Endothelial cell of umbilical vein (primary cell): ENCODE measurements around the gene GRID1. TPM values are rescaled to one million over a fixed set of nuclear protein-coding genes. Genes with fewer than 3 reads are reported as not detected.

Experiments used
- BruUV-seq: library from RNA; stranded (reverse); fragments of 400-500 nt; replicated peaks from 2 replicates; lab custom pipeline; 2021; lab: Mats Ljungman, UMichigan
- CTCF ChIA-PET: fragments of 300-600, 350-600 bp; sonication (Branson Sonifier 250); formaldehyde crosslinking; loops from one replicate; lab custom pipeline; 2021; ENCODE audit warnings: antibody characterized with exemption, inconsistent platforms; lab: Charles Lee
- POLR2A ChIA-PET: fragments of 300-600, 350-600 bp; sonication (Branson Sonifier 250); formaldehyde crosslinking; loops from one replicate; lab custom pipeline; 2021; ENCODE audit warnings: antibody characterized with exemption, inconsistent platforms; lab: Charles Lee
- DNase-seq: peaks from one replicate; pipeline ENCODE4 v3.0.0-alpha.2; 2011; ENCODE audit warnings: low read depth, low spot score
- FAIRE-seq: peaks from 2 replicates; lab custom pipeline; 2011; peaks lifted over from hg19 to GRCh38; lab: Jason Lieb, UNC
- H2AFZ ChIP-seq: 2 replicates; pipeline ENCODE4 v1.6.0; 2012; ENCODE audit warnings: low read depth, low read length, control low read depth, inconsistent platforms
- H3K27ac ChIP-seq: 2 replicates; pipeline ENCODE4 v1.5.1; 2011; ENCODE audit warnings: low read depth, mild to moderate bottlenecking, control low read depth, low read length, moderate library complexity; ENCODE audit not compliant: insufficient read depth
- H3K27me3 ChIP-seq, 2 experiments: 2 replicates each; pipeline versions ENCODE4 v1.6.0 to v1.6.1; 2011; ENCODE audit warnings: low read length in 2 of 2, mixed read lengths in 1 of 2; ENCODE audit not compliant: control insufficient read depth in 2 of 2, insufficient read depth in 2 of 2
- H3K36me3 ChIP-seq, 2 experiments: 2 replicates in 1 of 2; 3 replicates in 1 of 2; pipeline ENCODE4 v1.5.1; 2011; ENCODE audit warnings: low read length in 2 of 2, mild to moderate bottlenecking in 1 of 2, moderate library complexity in 1 of 2; ENCODE audit not compliant: control insufficient read depth in 2 of 2, insufficient read depth in 2 of 2; ENCODE audit errors: extremely low read depth in 1 of 2
- H3K4me1 ChIP-seq: 3 replicates; pipeline ENCODE4 v1.5.1; 2011; ENCODE audit warnings: mild to moderate bottlenecking, low read length; ENCODE audit not compliant: control insufficient read depth, insufficient read depth; ENCODE audit errors: extremely low read depth
- H3K4me2 ChIP-seq: 2 replicates; pipeline ENCODE4 v1.6.1; 2011; ENCODE audit warnings: low read length, control low read depth, mixed read lengths; ENCODE audit not compliant: insufficient read depth
- H3K4me3 ChIP-seq, 3 experiments: fragments of 200-600 bp in 1 of 3; sonication (generic), shearing (Covaris generic) in 1 of 3; replicated peaks in 1 of 3; 2 replicates each; pipeline ENCODE4 v1.5.1; 2011 to 2016; ENCODE audit warnings: control low read depth in 3 of 3, low read length in 3 of 3, mild to moderate bottlenecking in 2 of 3, inconsistent platforms in 1 of 3, low read depth in 1 of 3, moderate library complexity in 1 of 3; ENCODE audit not compliant: insufficient read depth in 1 of 3
- H3K79me2 ChIP-seq: 2 replicates; pipeline ENCODE4 v1.6.0; 2012; ENCODE audit warnings: low read length, inconsistent platforms; ENCODE audit not compliant: control insufficient read depth, insufficient read depth
- H3K9ac ChIP-seq: replicated peaks from 2 replicates; pipeline ENCODE3; 2011; ENCODE audit warnings: low read length, control low read depth; ENCODE audit not compliant: insufficient read depth; ENCODE audit errors: extremely low read depth
- H3K9me1 ChIP-seq: replicated peaks from 3 replicates; pipeline ENCODE4 v1.6.0; 2011; ENCODE audit warnings: mild to moderate bottlenecking, low read length; ENCODE audit not compliant: control insufficient read depth, insufficient read depth; ENCODE audit errors: extremely low read depth
- H3K9me3 ChIP-seq: replicated peaks from 2 replicates; pipeline ENCODE4 v1.5.1; 2012; ENCODE audit warnings: low read length, inconsistent platforms; ENCODE audit not compliant: control insufficient read depth, insufficient read depth
- H4K20me1 ChIP-seq: replicated peaks from 2 replicates; pipeline ENCODE3; 2011; ENCODE audit warnings: mild to moderate bottlenecking, low read length; ENCODE audit not compliant: control insufficient read depth, insufficient read depth; ENCODE audit errors: extremely low read depth
- EZH2 ChIP-seq: IDR thresholded peaks from 2 replicates; pipeline ENCODE4 v1.6.1; 2012; ENCODE audit warnings: borderline replicate concordance, low read depth, mild to moderate bottlenecking, moderate library complexity, low read length, inconsistent platforms; ENCODE audit not compliant: severe bottlenecking
- FOS ChIP-seq: IDR thresholded peaks from 2 replicates; pipeline ENCODE4 v1.6.1; 2011; ENCODE audit warnings: mild to moderate bottlenecking, low read length, moderate library complexity, borderline replicate concordance; ENCODE audit not compliant: insufficient read depth
- GATA2 ChIP-seq: IDR thresholded peaks from 2 replicates; pipeline ENCODE4 v1.7.0; 2011; ENCODE audit warnings: low read depth, mild to moderate bottlenecking, moderate library complexity, mixed read lengths, low read length; ENCODE audit not compliant: insufficient read length, insufficient read depth
- JUN ChIP-seq: IDR thresholded peaks from 2 replicates; pipeline ENCODE4 v1.6.1; 2011; ENCODE audit warnings: borderline replicate concordance, low read depth; ENCODE audit not compliant: insufficient read length, insufficient read depth
- MYC ChIP-seq: IDR thresholded peaks from one replicate; pipeline ENCODE4 v1.6.1; 2011; ENCODE audit warnings: mild to moderate bottlenecking, low read depth, low read length
- POLR2A ChIP-seq: IDR thresholded peaks from 2 replicates; pipeline ENCODE4 v1.6.1; 2012; ENCODE audit warnings: low read depth, mild to moderate bottlenecking, control low read depth, low read length
- POLR2AphosphoS5 ChIP-seq: IDR thresholded peaks from 2 replicates; pipeline ENCODE4 v1.6.1; 2012; ENCODE audit warnings: low read depth, mild to moderate bottlenecking, control low read depth, low read length, moderate library complexity; ENCODE audit not compliant: insufficient read depth
- dilution Hi-C: fragments of 300-500 bp; cut with MboI; formaldehyde crosslinking; loops from one replicate; pipeline ENCODE4 v1.15.0; 2019; ENCODE audit warnings: low sequenced_read_pairs; ENCODE audit not compliant: extremely low pct_ligation_motif_present
- intact Hi-C: fragments of 100-400 bp; cut with micrococcal nuclease; formaldehyde crosslinking; loops from one replicate; pipeline ENCODE4 v1.10.0; 2022
- polyA plus RNA-seq, 4 experiments: library from polyadenylated mRNA; depleted of rRNA in 3 of 4; stranded (reverse) in 3 of 4; unstranded in 1 of 4; fragments of >200 nt; gene quantifications; 2 replicates each; pipeline versions ENCODE4 v1.2.1 to v1.2.3, GENCODE V29; 2011 to 2012; ENCODE audit warnings: missing spikeins in 1 of 4
- total RNA-seq: library from RNA; stranded (reverse); gene quantifications from 2 replicates; pipeline ENCODE4 v1.2.3, GENCODE V29; 2021
- TF ChIP-seq, protein P1 (sequence below): IDR thresholded peaks from 2 replicates; pipeline ENCODE4 v1.6.1; 2011; ENCODE audit not compliant: insufficient read depth, insufficient read length
- TF ChIP-seq, protein P2 (sequence below), 2 donors: IDR thresholded peaks; 1 replicate in 1 of 2; 2 replicates in 1 of 2; pipeline ENCODE4 v1.5.1; 2011; ENCODE audit warnings: low read length in 2 of 2, mild to moderate bottlenecking in 2 of 2, moderate library complexity in 2 of 2, control low read depth in 1 of 2, inconsistent platforms in 1 of 2, low read depth in 1 of 2; ENCODE audit not compliant: insufficient read depth in 1 of 2; ENCODE audit errors: extremely low read depth in 1 of 2

The GRID1 gene
- total and polyA plus RNA-seq, 2 donors (not counting 3 experiments of a cell fraction or from before 2014, with no cell fraction given), result not detected

DNA sequence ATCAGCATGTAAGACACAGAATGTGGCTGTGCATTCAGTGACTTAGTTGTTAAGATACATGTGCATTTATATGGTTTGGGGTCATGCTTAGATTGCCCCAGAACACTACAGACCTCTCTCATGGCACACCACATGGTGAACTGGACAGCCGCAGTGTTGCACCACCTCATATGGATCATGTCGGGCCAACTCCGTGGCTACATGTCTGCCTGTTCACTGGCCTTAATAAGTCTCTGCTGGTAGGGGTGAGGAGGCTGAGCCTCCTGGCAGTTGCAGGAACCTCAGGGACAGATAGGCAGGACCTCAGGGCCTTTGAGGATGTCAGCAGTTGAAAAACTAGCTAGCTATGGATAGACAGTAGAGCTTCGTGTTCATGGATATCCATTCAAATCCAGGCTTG is 751.0 kb downstream of the GRID1 start:
- H3K9me1 ChIP-seq, result no peaks in the 10 kb centered on the region
- H4K20me1 ChIP-seq, result no peaks in the 10 kb centered on the region
- H3K4me1 ChIP-seq, result no peaks in the 10 kb centered on the region
- no peak overlapping the region for H3K9ac ChIP-seq
- H3K27ac ChIP-seq, result no peak overlapping the region
- H3K79me2 ChIP-seq, result no peaks in the 10 kb centered on the region
- no peak overlapping the region for H3K4me3 ChIP-seq
- dilution Hi-C loops (no loop called here), intact Hi-C loops (no loop called here)
- no peaks in the 10 kb centered on the region for H3K9me3 ChIP-seq
- POLR2A ChIA-PET, result no interaction called here
- H3K36me3 ChIP-seq, result no peaks in the 10 kb centered on the region
- FAIRE-seq, result no peak
- no peaks in the 10 kb centered on the region for H3K27me3 ChIP-seq
- CTCF ChIA-PET, result no interaction called here
- TF ChIP-seq EZH2, result no peak
- no peak for TF ChIP-seq FOS
- TF ChIP-seq MYC, result no peak
- no peak for TF ChIP-seq JUN
- no peak for TF ChIP-seq POLR2AphosphoS5
- no peak for TF ChIP-seq POLR2A
- TF ChIP-seq, protein P1, sequence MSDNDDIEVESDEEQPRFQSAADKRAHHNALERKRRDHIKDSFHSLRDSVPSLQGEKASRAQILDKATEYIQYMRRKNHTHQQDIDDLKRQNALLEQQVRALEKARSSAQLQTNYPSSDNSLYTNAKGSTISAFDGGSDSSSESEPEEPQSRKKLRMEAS, result no peak
- TF ChIP-seq GATA2, result no peak
- TF ChIP-seq, protein P2, sequence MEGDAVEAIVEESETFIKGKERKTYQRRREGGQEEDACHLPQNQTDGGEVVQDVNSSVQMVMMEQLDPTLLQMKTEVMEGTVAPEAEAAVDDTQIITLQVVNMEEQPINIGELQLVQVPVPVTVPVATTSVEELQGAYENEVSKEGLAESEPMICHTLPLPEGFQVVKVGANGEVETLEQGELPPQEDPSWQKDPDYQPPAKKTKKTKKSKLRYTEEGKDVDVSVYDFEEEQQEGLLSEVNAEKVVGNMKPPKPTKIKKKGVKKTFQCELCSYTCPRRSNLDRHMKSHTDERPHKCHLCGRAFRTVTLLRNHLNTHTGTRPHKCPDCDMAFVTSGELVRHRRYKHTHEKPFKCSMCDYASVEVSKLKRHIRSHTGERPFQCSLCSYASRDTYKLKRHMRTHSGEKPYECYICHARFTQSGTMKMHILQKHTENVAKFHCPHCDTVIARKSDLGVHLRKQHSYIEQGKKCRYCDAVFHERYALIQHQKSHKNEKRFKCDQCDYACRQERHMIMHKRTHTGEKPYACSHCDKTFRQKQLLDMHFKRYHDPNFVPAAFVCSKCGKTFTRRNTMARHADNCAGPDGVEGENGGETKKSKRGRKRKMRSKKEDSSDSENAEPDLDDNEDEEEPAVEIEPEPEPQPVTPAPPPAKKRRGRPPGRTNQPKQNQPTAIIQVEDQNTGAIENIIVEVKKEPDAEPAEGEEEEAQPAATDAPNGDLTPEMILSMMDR (IDR thresholded peaks at IDR 0.05; ENCODE audit: extremely low read depth in 1 of 2, insufficient read depth in 1 of 2, low read depth in 1 of 2, low read length in 2 of 2), result no peak
- DNase-seq, result no peak
- no TSS peak for BruUV-seq
- no peak overlapping the region for H2AFZ ChIP-seq
- no peak overlapping the region for H3K4me2 ChIP-seq
